GM12878 (cell line): Measurements from ENCODE around the gene ELANE.

Source experiments
- CBX5 ChIP-seq: sonication (generic); IDR thresholded peaks from 2 replicates; pipeline ENCODE4 v1.6.1; 2016; ENCODE audit warnings: low read depth, moderate library complexity, mild to moderate bottlenecking, inconsistent platforms
- CTCF ChIP-seq, 3 experiments: IDR thresholded peaks in 2 of 3; conservative IDR thresholded peaks in 1 of 3; 2 replicates each; pipeline ENCODE4 v1.5.1; 2011; ENCODE audit warnings: low read depth in 3 of 3, low read length in 3 of 3, mild to moderate bottlenecking in 3 of 3, control low read depth in 2 of 3, moderate library complexity in 2 of 3, inconsistent platforms in 1 of 3, mixed read lengths in 1 of 3; ENCODE audit not compliant: control insufficient read depth in 2 of 3, insufficient read depth in 1 of 3; ENCODE audit errors: extremely low read depth in 1 of 3
- GABPA ChIP-seq: IDR thresholded peaks from 2 replicates; pipeline ENCODE4 v1.6.1; 2014; ENCODE audit warnings: antibody characterized with exemption, low read depth, mild to moderate bottlenecking, inconsistent platforms
- NFIC ChIP-seq: IDR thresholded peaks from 2 replicates; pipeline ENCODE4 v1.6.1; 2012; ENCODE audit warnings: low read depth, mild to moderate bottlenecking, inconsistent platforms, low read length, moderate library complexity
- PAX8 ChIP-seq: fragments of 450-650 bp; IDR thresholded peaks from 2 replicates; pipeline ENCODE4 v1.6.1; 2017; ENCODE audit warnings: mild to moderate bottlenecking, moderate library complexity
- POLR2AphosphoS5 ChIP-seq: IDR thresholded peaks from 2 replicates; pipeline ENCODE4 v1.6.1; 2011; ENCODE audit warnings: mild to moderate bottlenecking, low read length, inconsistent platforms
- TAF1 ChIP-seq: IDR thresholded peaks from 2 replicates; pipeline ENCODE4 v1.6.1; 2011; ENCODE audit warnings: mild to moderate bottlenecking, low read depth, low read length, borderline replicate concordance
- YBX1 ChIP-seq: fragments of 450-650 bp; IDR thresholded peaks from 2 replicates; pipeline ENCODE4 v1.6.1; 2016; ENCODE audit warnings: antibody characterized with exemption
- ZNF274 ChIP-seq: IDR thresholded peaks from one replicate; pipeline ENCODE4 v1.8.0; 2011; ENCODE audit not compliant: insufficient read length, insufficient read depth
- ZNF592 ChIP-seq: fragments of 450-650 bp; IDR thresholded peaks from 2 replicates; pipeline ENCODE4 v1.6.1; 2017; ENCODE audit warnings: mild to moderate bottlenecking, moderate library complexity

- TF ChIP-seq POLR2AphosphoS5 (no peak), TAF1 (no peak), ZNF274 (no peak), CTCF (IDR thresholded peaks at IDR 0.05 in 2 of 3, conservative IDR thresholded peaks at IDR 0.05 in 1 of 3; ENCODE audit: control insufficient read depth in 2 of 3, extremely low read depth in 1 of 3, insufficient read depth in 1 of 3, low read depth in 3 of 3, low read length in 3 of 3) (no peak), ZNF592 (no peak), YBX1 (no peak), CBX5 (no peak), PAX8 (no peak), NFIC (no peak), GABPA (no peak)
Observed at GRCh38 chr19:855566-856120, 3.5 kb downstream of the ELANE start.
